ENCODE results near the gene SAFB2. TPM values are rescaled to one million over a fixed set of nuclear protein-coding genes. Genes with fewer than 3 reads are reported as not detected.

Gene SAFB2
- total RNA-seq, 2 experiments from 2014 or later, result 108 to 118 TPM

DNA sequence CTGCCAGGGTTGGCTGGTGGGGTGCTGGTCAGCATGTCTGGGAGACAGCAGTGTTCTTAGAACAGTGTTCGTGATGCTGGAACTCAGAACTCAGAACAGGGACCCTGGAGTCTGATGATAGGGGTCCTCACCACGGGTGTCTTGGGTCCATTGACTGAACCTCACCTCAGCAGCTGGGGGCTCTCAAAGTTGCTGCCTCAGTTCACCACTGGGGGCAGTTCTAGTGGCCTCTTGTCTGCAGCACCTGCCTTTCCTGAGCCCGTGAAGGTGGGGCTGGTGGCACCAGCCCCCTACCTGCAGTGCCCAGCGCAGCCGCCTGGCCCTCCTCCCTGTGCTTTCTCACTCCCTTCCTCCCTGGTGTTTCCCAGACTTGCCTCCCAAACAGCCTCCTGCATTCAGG is 28.8 kb upstream of the SAFB2 start:
- H3K9me3 Mint-ChIP-seq, result no peaks in the 10 kb centered on the region
- H3K27ac Mint-ChIP-seq, result no peak overlapping the region
- no peaks in the 10 kb centered on the region for H3K27me3 Mint-ChIP-seq (ENCODE audit: low read depth)
- CTCF ChIA-PET, result no interaction called here
- H3K4me3 Mint-ChIP-seq, result no peak overlapping the region
- peaks cover 54% of the 10 kb centered on the region for H3K36me3 Mint-ChIP-seq (ENCODE audit: low read depth)
- intact Hi-C loops (cut with micrococcal nuclease), result no loop called here
- no peaks in the 10 kb centered on the region for H3K4me1 Mint-ChIP-seq (ENCODE audit: low read depth)
- no peak for DNase-seq

DNA sequence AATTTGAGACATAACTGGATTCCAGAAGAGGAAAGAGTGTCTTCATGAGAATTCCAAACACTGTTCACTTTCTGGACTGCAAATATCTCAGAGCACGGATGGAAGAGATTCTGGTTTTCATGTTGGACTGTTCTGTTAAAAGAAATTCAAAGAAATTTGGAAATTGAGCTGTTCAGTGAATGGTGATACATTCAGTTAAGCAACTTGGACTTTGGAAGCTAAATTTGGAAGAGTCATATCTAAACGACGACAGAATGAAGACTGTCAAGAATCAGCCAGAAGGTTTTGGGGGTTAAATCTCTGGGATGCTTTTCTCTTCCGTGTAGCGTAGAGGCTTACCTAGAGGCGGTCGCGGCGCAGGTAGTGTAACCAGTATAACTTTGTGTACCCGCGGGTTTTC is 25.9 kb upstream of the SAFB2 start:
- DNase-seq, result no peak
- Mint-ChIP-seq H3K27me3 (ENCODE audit: low read depth) (no peaks in the 10 kb centered on the region), H3K27ac (no peak overlapping the region), H3K4me3 (no peak overlapping the region), H3K36me3 (ENCODE audit: low read depth) (peaks cover 61% of the 10 kb centered on the region), H3K9me3 (no peaks in the 10 kb centered on the region), H3K4me1 (ENCODE audit: low read depth) (peaks cover 2% of the 10 kb centered on the region)
- intact Hi-C loops (cut with micrococcal nuclease), result no loop called here
- CTCF ChIA-PET, result no interaction called here

DNA sequence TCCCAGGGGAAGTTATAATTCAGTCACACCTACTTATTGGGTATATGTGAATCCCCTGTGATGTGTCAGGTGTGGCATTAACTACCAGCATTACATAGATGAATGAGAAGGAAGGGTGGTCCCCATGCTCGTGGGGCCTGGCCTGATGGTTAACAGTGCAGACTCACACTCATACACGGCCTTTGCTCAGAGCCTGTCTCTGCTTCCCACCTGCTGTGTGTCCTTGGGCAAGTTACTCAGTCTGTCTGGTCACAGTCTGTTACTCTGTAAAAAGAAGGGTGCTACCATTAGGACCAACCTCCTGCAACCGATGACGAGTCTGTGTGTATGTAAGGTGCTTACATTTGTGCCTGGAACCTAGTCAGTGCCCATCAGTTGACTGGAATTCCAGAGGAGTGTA is 24.1 kb upstream of the SAFB2 start:
- peaks cover 8% of the 10 kb centered on the region for H3K4me1 Mint-ChIP-seq (ENCODE audit: low read depth)
- no peaks in the 10 kb centered on the region for H3K27me3 Mint-ChIP-seq (ENCODE audit: low read depth)
- no peaks in the 10 kb centered on the region for H3K9me3 Mint-ChIP-seq
- intact Hi-C loops (cut with micrococcal nuclease), result no loop called here
- no peak for DNase-seq
- H3K27ac Mint-ChIP-seq, result peak overlapping the region; percentile 14
- no peak overlapping the region for H3K4me3 Mint-ChIP-seq
- CTCF ChIA-PET, result interaction anchor here (2.3 kb wide), 1 partner anchor 42 kb away, joined by 9 read pairs; no protein-coding TSS in a partner anchor
- peaks cover 66% of the 10 kb centered on the region for H3K36me3 Mint-ChIP-seq (ENCODE audit: low read depth)

GRCh38 chr19:5645409-5645808 is 22.8 kb upstream of the SAFB2 start:
- Mint-ChIP-seq H3K27me3 (ENCODE audit: low read depth) (no peaks in the 10 kb centered on the region), H3K4me3 (no peak overlapping the region), H3K27ac (no peak overlapping the region), H3K4me1 (ENCODE audit: low read depth) (peaks cover 12% of the 10 kb centered on the region), H3K36me3 (ENCODE audit: low read depth) (peaks cover 64% of the 10 kb centered on the region), H3K9me3 (no peaks in the 10 kb centered on the region)
- intact Hi-C loops (cut with micrococcal nuclease), result no loop called here
- CTCF ChIA-PET, result interaction anchor here (2.3 kb wide), 1 partner anchor 44 kb away, joined by 9 read pairs; no protein-coding TSS in a partner anchor
- no peak for DNase-seq

GRCh38 chr19:5644037-5644436 is 21.5 kb upstream of the SAFB2 start:
- no peak overlapping the region for H3K4me3 Mint-ChIP-seq
- no peaks in the 10 kb centered on the region for H3K27me3 Mint-ChIP-seq (ENCODE audit: low read depth)
- peaks cover 58% of the 10 kb centered on the region for H3K36me3 Mint-ChIP-seq (ENCODE audit: low read depth)
- CTCF ChIA-PET, result no interaction called here
- intact Hi-C loops (cut with micrococcal nuclease), result no loop called here
- H3K4me1 Mint-ChIP-seq (ENCODE audit: low read depth), result peaks cover 15% of the 10 kb centered on the region
- H3K27ac Mint-ChIP-seq, result no peak overlapping the region
- H3K9me3 Mint-ChIP-seq, result no peaks in the 10 kb centered on the region
- DNase-seq, result no peak

DNA sequence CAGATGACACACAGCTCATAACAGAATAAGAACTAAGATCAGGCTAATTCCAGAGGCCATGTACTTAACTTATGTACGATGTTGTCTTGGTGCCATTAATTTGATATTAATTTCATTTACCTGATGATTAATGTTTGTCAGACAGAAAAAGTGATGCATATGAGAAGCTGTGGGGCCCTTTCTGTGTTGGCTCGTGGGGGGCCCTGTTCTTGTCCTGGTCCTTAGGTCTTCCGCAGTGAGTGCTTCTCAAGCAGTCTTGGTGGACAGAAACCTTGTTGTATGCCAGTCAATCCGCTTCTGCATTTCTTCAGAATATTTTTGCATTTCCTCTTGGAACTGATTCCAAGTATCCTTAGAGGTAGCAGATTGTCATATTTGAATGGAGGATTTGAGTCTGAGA is 20.5 kb upstream of the SAFB2 start:
- intact Hi-C loops (cut with micrococcal nuclease), result no loop called here
- Mint-ChIP-seq H3K27me3 (ENCODE audit: low read depth) (no peaks in the 10 kb centered on the region), H3K9me3 (no peaks in the 10 kb centered on the region), H3K36me3 (ENCODE audit: low read depth) (peaks cover 53% of the 10 kb centered on the region), H3K4me3 (no peak overlapping the region), H3K27ac (no peak overlapping the region), H3K4me1 (ENCODE audit: low read depth) (peaks cover 18% of the 10 kb centered on the region)
- no peak for DNase-seq
- CTCF ChIA-PET, result no interaction called here

GRCh38 chr19:5642204-5642603 is 19.6 kb upstream of the SAFB2 start:
- H3K4me1 Mint-ChIP-seq (ENCODE audit: low read depth), result peaks cover 25% of the 10 kb centered on the region
- no peaks in the 10 kb centered on the region for H3K9me3 Mint-ChIP-seq
- DNase-seq, result no peak
- no peak overlapping the region for H3K27ac Mint-ChIP-seq
- CTCF ChIA-PET, result no interaction called here
- H3K4me3 Mint-ChIP-seq, result no peak overlapping the region
- intact Hi-C loops (cut with micrococcal nuclease), result no loop called here
- peaks cover 49% of the 10 kb centered on the region for H3K36me3 Mint-ChIP-seq (ENCODE audit: low read depth)
- no peaks in the 10 kb centered on the region for H3K27me3 Mint-ChIP-seq (ENCODE audit: low read depth)

GRCh38 chr19:5641171-5641570 is 18.6 kb upstream of the SAFB2 start:
- no peaks in the 10 kb centered on the region for H3K27me3 Mint-ChIP-seq (ENCODE audit: low read depth)
- H3K4me3 Mint-ChIP-seq, result no peak overlapping the region
- DNase-seq, result no peak
- peaks cover 39% of the 10 kb centered on the region for H3K36me3 Mint-ChIP-seq (ENCODE audit: low read depth)
- intact Hi-C loops (cut with micrococcal nuclease), result no loop called here
- H3K27ac Mint-ChIP-seq, result no peak overlapping the region
- no peaks in the 10 kb centered on the region for H3K9me3 Mint-ChIP-seq
- CTCF ChIA-PET, result no interaction called here
- H3K4me1 Mint-ChIP-seq (ENCODE audit: low read depth), result peaks cover 27% of the 10 kb centered on the region

DNA sequence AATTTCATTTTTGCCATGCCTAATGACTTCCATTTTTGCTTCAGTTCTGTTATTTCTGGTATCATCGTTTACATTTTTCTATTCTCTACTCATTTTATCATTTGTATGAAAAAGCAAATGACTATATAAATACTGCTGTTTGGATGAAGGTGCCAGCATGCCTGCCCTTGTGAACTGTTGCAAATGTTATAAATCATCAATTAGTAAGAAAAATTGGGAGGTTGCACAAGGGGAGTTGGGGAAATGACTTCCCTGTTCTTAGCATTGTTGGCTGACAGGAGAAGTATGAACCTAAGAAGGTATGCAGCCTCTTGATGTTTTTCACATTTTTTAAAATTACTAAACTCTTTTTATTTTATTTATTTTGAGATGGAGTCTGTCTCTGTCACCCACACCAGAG is 15.4 kb upstream of the SAFB2 start:
- H3K9me3 Mint-ChIP-seq, result no peaks in the 10 kb centered on the region
- no peaks in the 10 kb centered on the region for H3K27me3 Mint-ChIP-seq (ENCODE audit: low read depth)
- peaks cover 20% of the 10 kb centered on the region for H3K36me3 Mint-ChIP-seq (ENCODE audit: low read depth)
- H3K4me1 Mint-ChIP-seq (ENCODE audit: low read depth), result peaks cover 44% of the 10 kb centered on the region
- intact Hi-C loops (cut with micrococcal nuclease), result no loop called here
- CTCF ChIA-PET, result interaction anchor here (0.6 kb wide), 1 partner anchor 14 kb away, joined by 3 read pairs; no protein-coding TSS in a partner anchor
- no peak overlapping the region for H3K4me3 Mint-ChIP-seq
- no peak for DNase-seq
- no peak overlapping the region for H3K27ac Mint-ChIP-seq

- H3K9me3 Mint-ChIP-seq, result no peaks in the 10 kb centered on the region
- peaks cover 15% of the 10 kb centered on the region for H3K36me3 Mint-ChIP-seq (ENCODE audit: low read depth)
- no peak overlapping the region for H3K4me3 Mint-ChIP-seq
- intact Hi-C loops (cut with micrococcal nuclease), result no loop called here
- CTCF ChIA-PET, result no interaction called here
- H3K27ac Mint-ChIP-seq, result peak overlapping the region; percentile 2
- H3K4me1 Mint-ChIP-seq (ENCODE audit: low read depth), result peaks cover 56% of the 10 kb centered on the region
- DNase-seq, result no peak
- no peaks in the 10 kb centered on the region for H3K27me3 Mint-ChIP-seq (ENCODE audit: low read depth)
Measured at GRCh38 chr19:5635427-5635826, 12.9 kb upstream of the SAFB2 start.

DNA sequence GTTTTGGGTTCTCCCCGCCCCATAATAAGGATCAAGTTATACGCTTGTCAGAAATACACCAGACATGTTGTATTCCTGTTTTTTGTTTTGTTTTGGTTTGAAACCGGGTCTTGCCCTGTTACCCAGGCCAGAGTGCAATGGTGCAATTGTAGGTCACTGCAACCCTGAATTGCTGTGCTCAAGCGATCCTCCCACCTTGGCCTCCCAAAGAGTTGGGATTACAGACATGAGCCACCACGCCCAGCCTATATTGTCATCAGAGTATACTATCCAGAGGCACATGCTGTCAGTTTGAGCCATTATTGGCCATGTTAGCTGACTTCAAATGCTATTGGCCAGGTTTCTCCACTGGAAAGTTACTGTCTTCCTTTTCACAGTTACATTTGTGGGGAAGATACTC is 10.1 kb upstream of the SAFB2 start:
- no peaks in the 10 kb centered on the region for H3K27me3 Mint-ChIP-seq (ENCODE audit: low read depth)
- H3K4me3 Mint-ChIP-seq, result no peak overlapping the region
- no peak for DNase-seq
- intact Hi-C loops (cut with micrococcal nuclease), result no loop called here
- H3K4me1 Mint-ChIP-seq (ENCODE audit: low read depth), result peaks cover 70% of the 10 kb centered on the region
- peak overlapping the region; percentile 17 for H3K27ac Mint-ChIP-seq
- H3K9me3 Mint-ChIP-seq, result no peaks in the 10 kb centered on the region
- CTCF ChIA-PET, result no interaction called here
- peaks cover 27% of the 10 kb centered on the region for H3K36me3 Mint-ChIP-seq (ENCODE audit: low read depth)

- CTCF ChIA-PET, result no interaction called here
- Mint-ChIP-seq H3K4me3 (no peak overlapping the region), H3K9me3 (no peaks in the 10 kb centered on the region), H3K4me1 (ENCODE audit: low read depth) (peaks cover 71% of the 10 kb centered on the region), H3K36me3 (ENCODE audit: low read depth) (peaks cover 31% of the 10 kb centered on the region), H3K27ac (no peak overlapping the region), H3K27me3 (ENCODE audit: low read depth) (no peaks in the 10 kb centered on the region)
- intact Hi-C loops (cut with micrococcal nuclease), result no loop called here
- DNase-seq, result no peak
Measured at GRCh38 chr19:5632241-5632612, 9.7 kb upstream of the SAFB2 start.

DNA sequence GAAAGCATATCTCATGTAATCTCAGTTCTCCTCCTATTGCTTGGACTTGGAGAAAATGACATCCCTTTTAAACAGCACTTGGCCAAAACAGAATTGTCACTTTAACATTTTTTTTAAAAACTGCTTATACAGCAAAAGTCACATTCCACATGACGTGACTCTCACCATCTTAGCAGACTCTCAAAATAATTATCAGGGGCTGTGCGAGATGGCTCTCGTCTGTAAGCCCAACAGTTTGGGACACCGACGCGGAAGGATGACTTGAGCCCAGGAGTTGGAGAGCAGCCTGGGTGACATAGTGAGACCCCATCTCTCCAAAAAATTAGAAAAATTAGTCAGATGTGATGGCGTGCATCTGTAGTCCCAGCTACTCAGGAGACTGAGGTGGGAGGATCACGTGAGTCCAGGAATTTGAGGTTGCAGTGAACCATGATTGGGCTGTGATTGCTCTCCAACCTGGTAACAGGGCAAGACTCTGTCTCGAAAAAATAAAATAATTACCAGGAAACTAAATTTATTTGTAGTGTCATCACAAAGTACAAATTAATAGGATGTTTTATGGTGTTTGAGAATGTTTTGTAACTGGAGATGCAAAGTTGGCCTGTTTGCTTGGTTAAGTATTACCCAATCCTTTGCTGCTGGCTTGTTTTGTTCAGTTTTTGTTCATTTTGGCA is 9.1 kb upstream of the SAFB2 start:
- H3K27ac Mint-ChIP-seq, result no peak overlapping the region
- intact Hi-C loops (cut with micrococcal nuclease), result no loop called here
- CTCF ChIA-PET, result interaction anchor here (1.0 kb wide), 1 partner anchor 58 kb away, joined by 3 read pairs; the partner anchor contains the start of gene RPL36

More for the DNA sequence above, 9.1 kb upstream of the SAFB2 start:
- Mint-ChIP-seq H3K4me3 (no peak overlapping the region), H3K4me1 (ENCODE audit: low read depth) (peaks cover 75% of the 10 kb centered on the region), H3K9me3 (no peaks in the 10 kb centered on the region), H3K27me3 (ENCODE audit: low read depth) (no peaks in the 10 kb centered on the region), H3K36me3 (ENCODE audit: low read depth) (peaks cover 32% of the 10 kb centered on the region)
- DNase-seq, result no peak
